IMR-90 (cell line): Measurements from ENCODE around the gene TSPAN33. TPM values are rescaled to one million over a fixed set of nuclear protein-coding genes. Genes with fewer than 3 reads are reported as not detected.
A peak's percentile ranks its signal among the peaks of the same experiment; 100 is the strongest.

ENCODE experiments used
- ATAC-seq: fragments of 200-7000 bp; cut with Tn5 transposase; 2 replicates; pipeline ENCODE4 v1.9.1; 2020; ENCODE audit warnings: low read depth, mild to moderate bottlenecking, moderate library complexity
- BruUV-seq: library from RNA; stranded (reverse); fragments of 400-500 nt; replicated peaks from 2 replicates; lab custom pipeline; 2021; lab: Mats Ljungman, UMichigan
- CTCF ChIA-PET: fragments of 300-600 bp; formaldehyde crosslinking; extraction: SDS; loops from one replicate; lab custom pipeline; 2021; ENCODE audit warnings: antibody characterized with exemption; lab: Yijun Ruan, JAX
- POLR2A ChIA-PET: fragments of 300-600 bp; sonication (Branson Sonifier 250); formaldehyde crosslinking; loops from one replicate; lab custom pipeline; 2022; ENCODE audit warnings: antibody characterized with exemption; ENCODE audit not compliant: unreplicated experiment; lab: Charles Lee
- DNase-seq: peaks from one replicate; pipeline ENCODE4 v3.0.0; 2013
- H2AFZ ChIP-seq: replicated peaks from 2 replicates; pipeline ENCODE3; 2013; ENCODE audit warnings: low read length, mild to moderate bottlenecking; ENCODE audit not compliant: poor library complexity
- H2AK5ac ChIP-seq: 2 replicates; pipeline ENCODE4 v1.6.1; 2013; ENCODE audit warnings: low read depth, low read length, inconsistent platforms
- H2AK9ac ChIP-seq: replicated peaks from 2 replicates; pipeline ENCODE3; 2013; ENCODE audit warnings: mild to moderate bottlenecking, low read depth, low read length, moderate library complexity; ENCODE audit not compliant: poor library complexity
- H2BK120ac ChIP-seq: 2 replicates; pipeline ENCODE4 v1.6.1; 2013; ENCODE audit warnings: low read depth, low read length, inconsistent platforms
- H2BK15ac ChIP-seq: 3 replicates; pipeline ENCODE4 v1.6.1; 2013; ENCODE audit warnings: low read depth, low read length, inconsistent platforms
- H2BK20ac ChIP-seq: 2 replicates; pipeline ENCODE4 v1.6.1; 2013; ENCODE audit warnings: low read depth, mild to moderate bottlenecking, inconsistent platforms, low read length, moderate library complexity
- H2BK5ac ChIP-seq: 2 replicates; pipeline ENCODE4 v1.6.1; 2013; ENCODE audit warnings: mild to moderate bottlenecking, low read depth, low read length, inconsistent platforms; ENCODE audit not compliant: poor library complexity, severe bottlenecking
- H3K14ac ChIP-seq: replicated peaks from 2 replicates; pipeline ENCODE4 v1.6.1; 2013; ENCODE audit warnings: low read depth, low read length, inconsistent platforms
- H3K18ac ChIP-seq: 2 replicates; pipeline ENCODE4 v1.6.1; 2013; ENCODE audit warnings: low read depth, low read length, control low read depth
- H3K23ac ChIP-seq: 2 replicates; pipeline ENCODE4 v1.6.1; 2013; ENCODE audit warnings: low read depth, low read length, inconsistent platforms
- H3K27ac ChIP-seq: 2 replicates; pipeline ENCODE4 v1.5.1; 2013; ENCODE audit warnings: mild to moderate bottlenecking, control low read depth, low read length; ENCODE audit not compliant: insufficient read depth
- H3K27me3 ChIP-seq: 2 replicates; pipeline ENCODE4 v1.6.1; 2013; ENCODE audit warnings: low read length; ENCODE audit not compliant: control insufficient read depth, insufficient read depth
- H3K36me3 ChIP-seq: 2 replicates; pipeline ENCODE4 v1.6.1; 2013; ENCODE audit warnings: low read length, mixed read lengths; ENCODE audit not compliant: control insufficient read depth, insufficient read depth
- H3K4ac ChIP-seq: 2 replicates; pipeline ENCODE4 v1.6.1; 2013; ENCODE audit warnings: low read depth, low read length, inconsistent platforms
- H3K4me1 ChIP-seq: 2 replicates; pipeline ENCODE4 v1.6.1; 2013; ENCODE audit warnings: low read length, mixed read lengths; ENCODE audit not compliant: control insufficient read depth, insufficient read depth
- H3K4me2 ChIP-seq: 2 replicates; pipeline ENCODE4 v1.6.1; 2013; ENCODE audit warnings: low read depth, mild to moderate bottlenecking, control low read depth, low read length, moderate library complexity
- H3K4me3 ChIP-seq: 2 replicates; pipeline ENCODE4 v1.5.1; 2013; ENCODE audit warnings: low read depth, mild to moderate bottlenecking, control low read depth, low read length, moderate library complexity; ENCODE audit not compliant: insufficient read depth
- H3K56ac ChIP-seq: 2 replicates; pipeline ENCODE4 v1.6.1; 2013; ENCODE audit warnings: low read length, inconsistent platforms; ENCODE audit not compliant: insufficient read depth; ENCODE audit errors: extremely low read depth
- H3K79me1 ChIP-seq, 2 experiments: 2 replicates each; pipeline ENCODE4 v1.6.1; 2013; ENCODE audit warnings: low read length in 2 of 2, inconsistent platforms in 1 of 2, low read depth in 1 of 2
- H3K9ac ChIP-seq: 2 replicates; pipeline ENCODE4 v1.6.1; 2013; ENCODE audit warnings: low read depth, low read length, control low read depth
- H3K9me1 ChIP-seq: 2 replicates; pipeline ENCODE4 v1.6.1; 2013; ENCODE audit warnings: low read length, inconsistent platforms; ENCODE audit not compliant: insufficient read depth
- H3K9me3 ChIP-seq: 2 replicates; pipeline ENCODE4 v1.6.1; 2013; ENCODE audit warnings: low read length; ENCODE audit not compliant: control insufficient read depth, insufficient read depth
- H4K20me1 ChIP-seq: 2 replicates; pipeline ENCODE4 v1.6.1; 2013; ENCODE audit warnings: low read length, inconsistent platforms; ENCODE audit not compliant: insufficient read depth
- H4K5ac ChIP-seq: 2 replicates; pipeline ENCODE4 v1.6.1; 2013; ENCODE audit warnings: mild to moderate bottlenecking, low read depth, low read length, control low read depth
- H4K8ac ChIP-seq, 2 experiments: 2 replicates each; pipeline ENCODE4 v1.6.1; 2013; ENCODE audit warnings: low read depth in 2 of 2, low read length in 2 of 2, control low read depth in 1 of 2, inconsistent platforms in 1 of 2
- H4K91ac ChIP-seq: 2 replicates; pipeline ENCODE4 v1.6.1; 2013; ENCODE audit warnings: low read depth, low read length, inconsistent platforms; ENCODE audit not compliant: insufficient read depth
- BHLHE40 ChIP-seq: fragments of 150-350 bp; IDR thresholded peaks from 2 replicates; pipeline ENCODE4 v1.6.1; 2016; ENCODE audit warnings: mild to moderate bottlenecking, low read depth, low read length
- CEBPB ChIP-seq: IDR thresholded peaks from 2 replicates; pipeline ENCODE4 v1.6.1; 2012; ENCODE audit warnings: low read depth, low read length, improper control_type of control experiment
- CHD1 ChIP-seq: IDR thresholded peaks from 2 replicates; pipeline ENCODE4 v1.6.1; 2012; ENCODE audit warnings: low read depth, low read length, improper control_type of control experiment
- CTCF ChIP-seq: conservative IDR thresholded peaks from 2 replicates; pipeline ENCODE4 v1.5.1; 2012; ENCODE audit warnings: mild to moderate bottlenecking, low read depth, low read length, improper control_type of control experiment
- ELK1 ChIP-seq: fragments of 150-350 bp; IDR thresholded peaks from 2 replicates; pipeline ENCODE4 v1.6.1; 2016; ENCODE audit warnings: low read depth, mild to moderate bottlenecking, low read length, moderate library complexity, borderline replicate concordance
- FOS ChIP-seq: fragments of 150-350 bp; IDR thresholded peaks from 2 replicates; pipeline ENCODE4 v1.6.1; 2016; ENCODE audit warnings: low read depth, low read length
- MAFK ChIP-seq: IDR thresholded peaks from 2 replicates; pipeline ENCODE4 v1.6.1; 2012; ENCODE audit warnings: low read depth, low read length, improper control_type of control experiment
- MAZ ChIP-seq: IDR thresholded peaks from 2 replicates; pipeline ENCODE4 v1.6.1; 2012; ENCODE audit warnings: low read depth, mild to moderate bottlenecking, low read length, improper control_type of control experiment, moderate library complexity, borderline replicate concordance
- MXI1 ChIP-seq: IDR thresholded peaks from 2 replicates; pipeline ENCODE4 v1.6.1; 2012; ENCODE audit warnings: low read depth, mild to moderate bottlenecking, low read length, moderate library complexity, borderline replicate concordance
- NFE2L2 ChIP-seq: fragments of 150-350 bp; IDR thresholded peaks from 2 replicates; pipeline ENCODE4 v1.6.1; 2016; ENCODE audit warnings: low read depth, mild to moderate bottlenecking, low read length
- POLR2A ChIP-seq: IDR thresholded peaks from 2 replicates; pipeline ENCODE4 v1.6.1; 2012; ENCODE audit warnings: mild to moderate bottlenecking, low read depth, low read length
- RAD21 ChIP-seq: IDR thresholded peaks from 2 replicates; pipeline ENCODE4 v1.6.1; 2012; ENCODE audit warnings: low read length, improper control_type of control experiment
- RCOR1 ChIP-seq: IDR thresholded peaks from 2 replicates; pipeline ENCODE4 v1.6.1; 2012; ENCODE audit warnings: mild to moderate bottlenecking, low read length, improper control_type of control experiment; ENCODE audit not compliant: insufficient replicate concordance
- RFX5 ChIP-seq: IDR thresholded peaks from 2 replicates; pipeline ENCODE4 v1.8.0; 2012; ENCODE audit warnings: low read depth, mild to moderate bottlenecking, low read length, moderate library complexity
- SMC3 ChIP-seq: fragments of 150-350 bp; IDR thresholded peaks from 2 replicates; pipeline ENCODE4 v1.6.1; 2016; ENCODE audit warnings: low read depth, mild to moderate bottlenecking, antibody characterized with exemption, low read length, moderate library complexity
- USF2 ChIP-seq: fragments of 150-350 bp; IDR thresholded peaks from 2 replicates; pipeline ENCODE4 v1.6.1; 2017; ENCODE audit warnings: mild to moderate bottlenecking, antibody characterized with exemption, low read length, low read depth
- WGBS, 2 experiments: methylation state at CpG; one replicate each; pipeline versions ENCODE4 v1.1.5 to v1.1.7; 2013; ENCODE audit warnings: missing lambda C conversion rate in 2 of 2; ENCODE audit not compliant: insufficient read length in 1 of 2; ENCODE audit errors: extremely low coverage in 2 of 2; 5-methylcytosine and 5-hydroxymethylcytosine counted together
- dilution Hi-C: fragments of 300-500 bp; cut with HindIII; formaldehyde crosslinking; loops from one replicate; pipeline ENCODE4 v1.14.3; 2018; ENCODE audit warnings: low sequenced_read_pairs; ENCODE audit not compliant: unreplicated experiment
- in situ Hi-C: fragments of 300-500 bp; cut with MboI; formaldehyde crosslinking; loops from 3 replicates; pipeline ENCODE4 v1.14.3; 2019; ENCODE audit warnings: low sequenced_read_pairs, inconsistent platforms, mixed read lengths
- intact Hi-C: fragments of 100-400 bp; cut with micrococcal nuclease; formaldehyde crosslinking; loops from 2 replicates; pipeline ENCODE4 v1.10.0; 2022
- polyA plus RNA-seq, 3 experiments: library from polyadenylated mRNA; depleted of rRNA; stranded (reverse); fragments of >200 nt; gene quantifications; 2 replicates each; pipeline ENCODE4 v1.2.3, GENCODE V29; 2012; ENCODE audit warnings: low replicate concordance in 1 of 3
- total RNA-seq: library from RNA; depleted of rRNA; stranded (reverse); fragments of >200 nt; gene quantifications from 2 replicates; pipeline ENCODE4 v1.2.3, GENCODE V29; 2012

Gene TSPAN33
- total and polyA plus RNA-seq, 2 of the 4 experiments (the other 2 are of a cell fraction) = 0.17 to 0.36 TPM

GRCh38 chr7:129122751-129123509, 21.6 kb upstream of the TSPAN33 start:
- H3K4me1 ChIP-seq = no peaks in the 10 kb centered on the region
- CTCF ChIA-PET = no interaction called here
- H4K5ac ChIP-seq = no peak overlapping the region
- H2AK9ac ChIP-seq = no peak overlapping the region
- H4K8ac ChIP-seq = no peak overlapping the region
- H2BK15ac ChIP-seq = no peak overlapping the region
- H3K4me2 ChIP-seq = no peak overlapping the region
- no peak overlapping the region for H3K56ac ChIP-seq
- H2AFZ ChIP-seq = no peak overlapping the region
- ATAC-seq (no peak), DNase-seq (peak; percentile 21)
- H3K9me1 ChIP-seq = no peaks in the 10 kb centered on the region
- no peaks in the 10 kb centered on the region for H4K20me1 ChIP-seq
- WGBS, 2 experiments = no CpG with 5 or more reads among the region's 4 CpGs
- intact Hi-C loops = no loop called here
- H3K27ac ChIP-seq = no peak overlapping the region
- no peak overlapping the region for H3K9ac ChIP-seq
- peaks cover 8% of the 10 kb centered on the region for H3K9me3 ChIP-seq
- no peak overlapping the region for H2BK120ac ChIP-seq
- H3K4ac ChIP-seq = no peak overlapping the region
- no peak overlapping the region for H2BK5ac ChIP-seq
- in situ Hi-C loops = no loop called here
- dilution Hi-C loops = no loop called here
- no peak overlapping the region for H2BK20ac ChIP-seq
- H3K18ac ChIP-seq = no peak overlapping the region
- no peak overlapping the region for H2AK5ac ChIP-seq
- H3K14ac ChIP-seq = no peak overlapping the region
- TF ChIP-seq CHD1 (no peak), BHLHE40 (no peak), USF2 (no peak), FOS (no peak), NFE2L2 (no peak), CEBPB (no peak), MAFK (no peak), MAZ (no peak), CTCF (no peak), ELK1 (no peak), MXI1 (no peak), SMC3 (no peak), RCOR1 (no peak), RFX5 (no peak), RAD21 (no peak), POLR2A (no peak)
- H3K4me3 ChIP-seq = no peak overlapping the region
- H3K27me3 ChIP-seq = peaks cover 30% of the 10 kb centered on the region
- H4K91ac ChIP-seq = no peak overlapping the region
- H3K23ac ChIP-seq = no peak overlapping the region
- H3K79me1 ChIP-seq = no peaks in the 10 kb centered on the region
- H3K36me3 ChIP-seq = no peaks in the 10 kb centered on the region
- no TSS peak for BruUV-seq
- POLR2A ChIA-PET = no interaction called here
